Spleen (tissue), 11 donors: Measurements from ENCODE around the gene ABTB2. TPM values are rescaled to one million over a fixed set of nuclear protein-coding genes. Genes with fewer than 3 reads are reported as not detected.

ENCODE experiments used
- DNase-seq: peaks from one replicate; pipeline ENCODE4 v3.0.0-alpha.2; 2020
- H3K27ac ChIP-seq, 8 donors: fragments of 200-600 bp; sonication (generic) in 7 of 8; 1 replicate in 4 of 8; 2 replicates in 4 of 8; pipeline versions ENCODE4 v1.5.0 to v1.8.0; 2016 to 2021; ENCODE audit warnings: inconsistent platforms in 4 of 8, mild to moderate bottlenecking in 4 of 8, moderate library complexity in 1 of 8
- H3K27me3 ChIP-seq, 7 donors: fragments of 200-600 bp; sonication (generic) in 6 of 7; replicated peaks in 1 of 7; 1 replicate in 4 of 7; 2 replicates in 3 of 7; pipeline versions ENCODE4 v1.5.0 to v1.8.0; 2016 to 2021; ENCODE audit warnings: inconsistent platforms in 3 of 7, mild to moderate bottlenecking in 1 of 7
- H3K36me3 ChIP-seq, 6 donors: fragments of 200-600 bp; sonication (generic) in 5 of 6; 1 replicate in 4 of 6; 2 replicates in 2 of 6; pipeline versions ENCODE4 v1.5.0 to v1.8.0; 2016 to 2021; ENCODE audit warnings: inconsistent platforms in 2 of 6
- H3K4me1 ChIP-seq, 6 donors: fragments of 200-600 bp; sonication (generic) in 5 of 6; 1 replicate in 3 of 6; 2 replicates in 3 of 6; pipeline versions ENCODE4 v1.5.0 to v1.8.0; 2016 to 2021; ENCODE audit warnings: inconsistent platforms in 3 of 6
- H3K4me3 ChIP-seq, 8 donors: fragments of 200-600 bp; sonication (generic) in 7 of 8; 1 replicate in 4 of 8; 2 replicates in 4 of 8; pipeline versions ENCODE4 v1.5.0 to v1.8.0; 2016 to 2021; ENCODE audit warnings: inconsistent platforms in 4 of 8, mild to moderate bottlenecking in 4 of 8, moderate library complexity in 2 of 8
- H3K9me3 ChIP-seq, 8 donors: fragments of 200-600 bp; sonication (generic) in 7 of 8; 1 replicate in 4 of 8; 2 replicates in 4 of 8; pipeline versions ENCODE4 v1.5.0 to v1.8.0; 2016 to 2021; ENCODE audit warnings: inconsistent platforms in 4 of 8
- CTCF ChIP-seq, 11 experiments: fragments of 200-600 bp in 7 of 11; fragments of 450-650 bp in 4 of 11; sonication (generic) in 4 of 11; IDR thresholded peaks in 8 of 11; conservative IDR thresholded peaks in 3 of 11; 1 replicate in 7 of 11; 2 replicates in 4 of 11; pipeline versions ENCODE4 v1.4.0 to v1.8.0; 2016 to 2021; ENCODE audit warnings: antibody characterized with exemption in 11 of 11, inconsistent platforms in 4 of 11, mild to moderate bottlenecking in 1 of 11
- POLR2A ChIP-seq, 3 donors: fragments of 450-650 bp; IDR thresholded peaks; one replicate each; pipeline ENCODE4 v1.5.1; 2017; ENCODE audit warnings: antibody characterized with exemption in 3 of 3, mild to moderate bottlenecking in 1 of 3
- POLR2AphosphoS5 ChIP-seq, 3 donors: sonication (generic); formaldehyde crosslinking; IDR thresholded peaks; one replicate each; pipeline ENCODE4 v1.5.1; 2017; ENCODE audit warnings: antibody characterized with exemption in 3 of 3
- WGBS, 5 donors: extraction: QIAGEN DNeasy Blood & Tissue Kit in 3 of 5; methylation state at CpG; one replicate each; pipeline versions ENCODE4 v1.1.5 to v1.1.7; 2013 to 2018; 5-methylcytosine and 5-hydroxymethylcytosine counted together
- intact Hi-C: fragments of 100-400 bp; cut with DNase I; formaldehyde crosslinking; loops from one replicate; pipeline ENCODE4 v1.15.0; 2023; ENCODE audit warnings: low total_unique reads
- polyA plus RNA-seq, 3 donors: library from polyadenylated mRNA; stranded (reverse); fragments of 200-250 nt; gene quantifications; one replicate each; pipeline ENCODE4 v1.2.1, GENCODE V29; 2013
- total RNA-seq, 7 donors: library from RNA; depleted of rRNA in 3 of 7; stranded (reverse); fragments of >200 nt in 3 of 7; fragmentation: NEBNext Ultra II Directional in 4 of 7; extraction: Animal tissue kit (Norgen Biotek cat#: 25700) in 4 of 7; gene quantifications; one replicate each; pipeline versions ENCODE4 v1.1.0 to v1.2.1, GENCODE V29; 2016 to 2021
- donor health status: healthy with polysubstance abuse.
- donor health status: DM: no; HTN: no; CAD: no; lungs with moderate emphysema.
- donor health status: DM: no; HTN: no; CAD: no.
- donor health status: Bipolar disorder and iron deficiency.
- donor health status: healthy.
- donor health status: DM: no; HTN: no; CAD: no.
- donor health status: DM: yes; HTN: yes; CAD: no.

Gene ABTB2
- total and polyA plus RNA-seq, 10 donors, result 0.41 to 2.9 (median 1.7) TPM

GRCh38 chr11:34206407-34207300 is 151.2 kb downstream of the ABTB2 start:
- H3K9me3 ChIP-seq, result no peaks in the 10 kb centered on the region
- 40 to 52% (median 42%) methylated on average over 6 of the region's 6 CpGs for WGBS, 5 donors
- no peak overlapping the region for H3K4me3 ChIP-seq
- DNase-seq, result no peak
- H3K27me3 ChIP-seq, result no peaks in the 10 kb centered on the region
- peaks cover 0 to 30% (median 6%) of the 10 kb centered on the region in 6 donors for H3K4me1 ChIP-seq
- no peak for TF ChIP-seq POLR2AphosphoS5 (IDR thresholded peaks at IDR 0.05)
- no peak for TF ChIP-seq CTCF (IDR thresholded peaks at IDR 0.05 in 8 of 11, conservative IDR thresholded peaks at IDR 0.05 in 3 of 11)
- no peak for TF ChIP-seq POLR2A (IDR thresholded peaks at IDR 0.05)
- no peaks in the 10 kb centered on the region for H3K36me3 ChIP-seq
- H3K27ac ChIP-seq, result no peak overlapping the region
- intact Hi-C loops, result no loop called here

GRCh38 chr11:34205326-34206035 is 152.3 kb downstream of the ABTB2 start:
- Histone ChIP-seq H3K9me3 (no peaks in the 10 kb centered on the region), H3K36me3 (no peaks in the 10 kb centered on the region), H3K27me3 (no peaks in the 10 kb centered on the region), H3K4me1 (peaks cover 0 to 30% (median 6%) of the 10 kb centered on the region in 6 donors), H3K4me3 (no peak overlapping the region), H3K27ac (no peak overlapping the region)
- TF ChIP-seq POLR2AphosphoS5 (IDR thresholded peaks at IDR 0.05), result no peak
- no peak for TF ChIP-seq POLR2A (IDR thresholded peaks at IDR 0.05)
- TF ChIP-seq CTCF (IDR thresholded peaks at IDR 0.05 in 8 of 11, conservative IDR thresholded peaks at IDR 0.05 in 3 of 11), result no peak
- no peak for DNase-seq
- WGBS, 5 donors, result 70 to 72% (median 72%) methylated on average over 4 of the region's 4 CpGs
- intact Hi-C loops, result no loop called here

GRCh38 chr11:34204396-34205279 is 153.2 kb downstream of the ABTB2 start:
- WGBS, 5 donors, result 86 to 90% (median 87%) methylated on average over 19 of the region's 19 CpGs
- no peaks in the 10 kb centered on the region for H3K36me3 ChIP-seq
- no peak overlapping the region for H3K4me3 ChIP-seq
- no peaks in the 10 kb centered on the region for H3K27me3 ChIP-seq
- TF ChIP-seq POLR2AphosphoS5 (IDR thresholded peaks at IDR 0.05), result no peak
- no peak for TF ChIP-seq POLR2A (IDR thresholded peaks at IDR 0.05)
- no peak for TF ChIP-seq CTCF (IDR thresholded peaks at IDR 0.05 in 8 of 11, conservative IDR thresholded peaks at IDR 0.05 in 3 of 11)
- no peaks in the 10 kb centered on the region for H3K9me3 ChIP-seq
- H3K4me1 ChIP-seq, result peaks cover 0 to 30% (median 6%) of the 10 kb centered on the region in 6 donors
- DNase-seq, result no peak
- intact Hi-C loops, result no loop called here
- H3K27ac ChIP-seq, result no peak overlapping the region
